Lower lobe of right lung (tissue), 2 donors: Measurements from ENCODE around the gene HORMAD2. TPM values are rescaled to one million over a fixed set of nuclear protein-coding genes. Genes with fewer than 3 reads are reported as not detected.

ENCODE experiments used
- ATAC-seq, 2 donors: fragments of 200-7000 bp; cut with Tn5 transposase; one replicate each; pipeline ENCODE4 v1.9.1; 2020 to 2022; ENCODE audit warnings: mild to moderate bottlenecking in 2 of 2, moderate library complexity in 2 of 2
- DNase-seq: peaks from one replicate; pipeline ENCODE4 v3.0.0-alpha.2; 2020
- H3K27ac ChIP-seq: fragments of 200-600 bp; one replicate; pipeline ENCODE4 v1.8.0; 2022
- H3K27me3 ChIP-seq: fragments of 200-600 bp; one replicate; pipeline ENCODE4 v1.8.0; 2022; ENCODE audit warnings: low read depth
- H3K36me3 ChIP-seq: fragments of 200-600 bp; one replicate; pipeline ENCODE4 v1.8.0; 2022; ENCODE audit warnings: mild to moderate bottlenecking
- H3K4me1 ChIP-seq: fragments of 200-600 bp; one replicate; pipeline ENCODE4 v1.8.0; 2022
- H3K4me3 ChIP-seq: fragments of 200-600 bp; one replicate; pipeline ENCODE4 v1.8.0; 2022; ENCODE audit warnings: mild to moderate bottlenecking
- H3K9me3 ChIP-seq: fragments of 200-600 bp; one replicate; pipeline ENCODE4 v1.8.0; 2022
- intact Hi-C: fragments of 100-400 bp; cut with DNase I; formaldehyde crosslinking; loops from one replicate; pipeline ENCODE4 v1.11.0; 2022
- total RNA-seq: library from RNA; stranded (reverse); fragmentation: NEBNext Ultra II Directional; extraction: Animal tissue kit (Norgen Biotek cat#: 25700); gene quantifications from one replicate; pipeline ENCODE4 v1.2.1, GENCODE V29; 2021
- TF ChIP-seq, protein P1 (sequence below): fragments of 200-600 bp; IDR thresholded peaks from one replicate; pipeline ENCODE4 v1.8.0; 2022; ENCODE audit warnings: antibody characterized with exemption, mild to moderate bottlenecking
- donor health status: DM: no; HTN: yes; CAD: no; lungs with severe emphysema.

HORMAD2 gene
- total RNA-seq, 1 donor from 2014 or later = not detected

DNA sequence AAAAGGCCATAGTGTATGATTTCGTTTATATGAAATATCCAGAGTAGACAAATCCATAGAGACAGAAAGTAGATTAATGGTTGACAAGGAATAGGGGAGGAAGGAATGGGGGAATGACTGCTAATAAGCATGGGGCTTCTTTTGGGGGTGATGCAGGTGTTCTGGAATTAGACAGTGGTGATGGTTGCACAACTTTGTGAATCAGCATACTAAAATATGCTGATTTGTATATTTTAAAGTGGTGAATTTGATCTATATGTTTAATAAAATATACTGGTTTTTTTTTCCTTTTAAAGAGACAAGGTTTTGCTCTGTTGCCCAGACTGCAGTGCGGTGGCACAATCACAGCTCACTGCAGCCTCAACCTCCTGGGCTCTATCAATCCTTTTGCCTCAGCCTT is 6.5 kb upstream of the HORMAD2 start:
- ATAC-seq = no peak
- H3K27ac ChIP-seq = no peak overlapping the region
- intact Hi-C loops = no loop called here
- H3K4me3 ChIP-seq = no peak overlapping the region
- no peaks in the 10 kb centered on the region for H3K4me1 ChIP-seq
- TF ChIP-seq, protein P1, sequence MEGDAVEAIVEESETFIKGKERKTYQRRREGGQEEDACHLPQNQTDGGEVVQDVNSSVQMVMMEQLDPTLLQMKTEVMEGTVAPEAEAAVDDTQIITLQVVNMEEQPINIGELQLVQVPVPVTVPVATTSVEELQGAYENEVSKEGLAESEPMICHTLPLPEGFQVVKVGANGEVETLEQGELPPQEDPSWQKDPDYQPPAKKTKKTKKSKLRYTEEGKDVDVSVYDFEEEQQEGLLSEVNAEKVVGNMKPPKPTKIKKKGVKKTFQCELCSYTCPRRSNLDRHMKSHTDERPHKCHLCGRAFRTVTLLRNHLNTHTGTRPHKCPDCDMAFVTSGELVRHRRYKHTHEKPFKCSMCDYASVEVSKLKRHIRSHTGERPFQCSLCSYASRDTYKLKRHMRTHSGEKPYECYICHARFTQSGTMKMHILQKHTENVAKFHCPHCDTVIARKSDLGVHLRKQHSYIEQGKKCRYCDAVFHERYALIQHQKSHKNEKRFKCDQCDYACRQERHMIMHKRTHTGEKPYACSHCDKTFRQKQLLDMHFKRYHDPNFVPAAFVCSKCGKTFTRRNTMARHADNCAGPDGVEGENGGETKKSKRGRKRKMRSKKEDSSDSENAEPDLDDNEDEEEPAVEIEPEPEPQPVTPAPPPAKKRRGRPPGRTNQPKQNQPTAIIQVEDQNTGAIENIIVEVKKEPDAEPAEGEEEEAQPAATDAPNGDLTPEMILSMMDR = no peak
- H3K27me3 ChIP-seq = no peaks in the 10 kb centered on the region
- H3K9me3 ChIP-seq = no peaks in the 10 kb centered on the region
- DNase-seq = no peak
- no peaks in the 10 kb centered on the region for H3K36me3 ChIP-seq

DNA sequence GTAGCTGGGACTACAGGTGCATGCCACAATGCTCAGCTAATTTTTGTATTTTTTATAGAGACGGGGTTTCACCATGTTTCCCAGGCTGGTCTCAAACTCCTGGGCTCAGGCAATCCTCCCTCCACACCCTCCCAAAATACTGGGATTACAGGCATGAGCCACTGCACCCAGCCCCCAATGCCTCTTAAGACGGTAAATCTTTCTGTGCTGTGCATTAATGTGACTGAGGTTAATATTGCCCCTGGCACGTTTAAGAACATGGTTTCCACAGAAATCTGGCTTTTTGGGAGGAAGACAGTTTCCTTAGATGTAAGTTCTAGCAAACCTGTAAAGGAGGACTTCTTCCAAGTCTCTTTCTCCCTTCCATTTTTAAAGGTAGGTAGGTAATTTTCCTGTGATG is 6.1 kb upstream of the HORMAD2 start:
- intact Hi-C loops = no loop called here
- TF ChIP-seq, protein P1 = no peak
- no peak overlapping the region for H3K4me3 ChIP-seq
- DNase-seq (no peak), ATAC-seq (no peak)
- no peaks in the 10 kb centered on the region for H3K4me1 ChIP-seq
- no peaks in the 10 kb centered on the region for H3K9me3 ChIP-seq
- peaks cover 2% of the 10 kb centered on the region for H3K27me3 ChIP-seq
- H3K36me3 ChIP-seq = no peaks in the 10 kb centered on the region
- H3K27ac ChIP-seq = no peak overlapping the region

DNA sequence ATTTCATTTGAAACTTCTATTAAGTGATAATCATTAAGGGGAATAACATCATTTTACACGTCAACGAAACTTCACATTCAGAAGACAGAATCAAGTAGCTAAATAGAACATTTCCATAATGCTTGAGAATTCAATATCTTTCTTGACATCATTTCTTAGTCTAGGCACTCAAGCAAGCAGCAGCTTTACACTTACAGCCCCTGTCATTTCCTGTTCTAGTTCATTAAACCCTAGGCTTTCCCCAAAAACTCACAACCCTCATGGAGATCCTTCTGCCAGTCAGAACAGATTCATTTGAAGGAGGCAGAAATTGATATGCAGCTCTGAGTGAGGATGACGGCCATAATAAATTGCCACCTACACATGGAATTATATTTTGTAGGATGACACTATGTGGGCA is 5.3 kb upstream of the HORMAD2 start:
- H3K4me3 ChIP-seq = no peak overlapping the region
- TF ChIP-seq, protein P1 = no peak
- intact Hi-C loops = no loop called here
- H3K27ac ChIP-seq = no peak overlapping the region
- no peaks in the 10 kb centered on the region for H3K9me3 ChIP-seq
- H3K27me3 ChIP-seq = peaks cover 11% of the 10 kb centered on the region
- H3K36me3 ChIP-seq = no peaks in the 10 kb centered on the region
- no peak for ATAC-seq
- H3K4me1 ChIP-seq = peaks cover under 1% of the 10 kb centered on the region
- DNase-seq = no peak

DNA sequence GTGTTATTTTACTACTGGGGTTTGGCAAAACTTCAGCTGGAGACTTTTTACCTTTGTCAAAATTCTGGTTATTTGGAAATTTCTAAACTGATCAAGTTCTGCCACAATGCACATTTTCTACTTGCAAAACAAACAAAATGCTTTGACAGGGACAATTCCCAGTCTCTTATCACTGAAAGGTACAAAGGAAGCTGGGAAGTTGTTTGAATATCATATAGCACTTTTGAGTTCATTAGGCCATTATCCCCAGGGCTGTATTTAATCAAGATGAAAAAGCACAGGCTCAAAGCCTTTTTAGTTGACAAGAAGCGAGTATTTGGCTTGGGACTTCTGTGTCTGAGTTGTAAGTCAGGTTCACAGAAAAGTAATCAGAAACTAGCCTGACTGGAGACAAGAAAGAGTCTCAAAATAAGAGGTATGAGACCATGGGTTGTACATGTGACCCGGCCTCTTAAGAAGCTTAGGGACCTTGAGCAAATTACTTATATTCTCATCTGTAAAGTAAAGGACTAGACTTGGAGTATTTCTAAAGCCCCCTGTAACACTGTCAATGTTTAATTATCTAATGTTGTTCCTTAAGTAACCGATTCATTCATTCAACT is 2.9 kb upstream of the HORMAD2 start:
- Histone ChIP-seq H3K9me3 (no peaks in the 10 kb centered on the region), H3K27me3 (peaks cover 20% of the 10 kb centered on the region), H3K36me3 (no peaks in the 10 kb centered on the region), H3K4me1 (peaks cover 4% of the 10 kb centered on the region), H3K27ac (no peak overlapping the region), H3K4me3 (no peak overlapping the region)
- no peak for ATAC-seq
- no peak for DNase-seq
- intact Hi-C loops = no loop called here
- TF ChIP-seq, protein P1 = no peak

DNA sequence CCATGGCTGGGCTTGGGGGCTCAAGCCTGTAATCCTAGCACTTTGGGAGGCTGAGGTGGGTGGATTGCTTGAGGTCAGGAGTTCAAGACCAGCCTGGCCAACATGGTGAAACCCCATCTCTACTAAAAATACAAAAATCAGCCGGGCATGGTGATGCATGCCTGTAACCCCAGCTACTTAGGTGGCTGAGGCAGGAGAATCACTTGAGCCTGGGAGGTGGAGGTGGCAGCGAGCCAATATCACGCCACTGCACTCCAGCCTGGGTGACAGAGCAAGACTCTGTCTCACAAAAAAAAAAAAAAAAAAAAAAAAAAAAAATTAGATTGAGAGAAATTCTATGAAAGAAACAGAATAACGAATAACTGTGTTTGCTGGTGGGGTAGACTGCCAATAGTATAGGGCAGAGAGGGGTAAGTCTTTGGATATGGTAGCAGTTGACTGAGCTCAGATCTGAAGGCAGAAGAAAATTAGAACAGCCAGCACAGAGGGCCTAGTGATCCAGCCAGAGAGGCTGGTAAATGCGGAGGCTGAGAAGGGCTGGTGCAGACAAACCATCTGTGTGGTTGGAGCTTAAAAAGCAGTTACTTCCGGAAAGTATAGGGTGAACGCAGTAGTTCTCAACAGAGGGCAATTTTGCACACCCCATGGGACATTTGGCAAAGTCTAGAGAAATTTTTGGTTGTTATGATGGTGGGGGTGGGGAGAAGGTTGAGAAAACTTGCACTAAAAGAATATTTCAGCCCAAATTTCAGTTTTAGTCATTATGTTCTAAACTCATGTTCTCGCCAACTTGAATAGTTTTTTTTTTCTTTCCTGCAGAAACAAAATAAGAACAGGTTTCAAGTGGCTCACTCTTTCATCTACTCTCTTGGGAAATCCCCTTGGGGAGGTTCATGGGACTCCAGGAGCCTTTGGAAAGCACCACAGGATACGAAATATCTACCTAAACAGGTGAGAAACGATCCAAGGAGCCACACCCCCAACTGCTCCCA is 1.6 kb upstream of the HORMAD2 start:
- H3K36me3 ChIP-seq = no peaks in the 10 kb centered on the region
- TF ChIP-seq, protein P1 = no peak
- no peak overlapping the region for H3K4me3 ChIP-seq
- H3K4me1 ChIP-seq = peaks cover 4% of the 10 kb centered on the region
- DNase-seq (peak; percentile 64), ATAC-seq (peak; percentile 72 to 81)
- intact Hi-C loops = no loop called here
- no peaks in the 10 kb centered on the region for H3K9me3 ChIP-seq
- no peak overlapping the region for H3K27ac ChIP-seq
- H3K27me3 ChIP-seq = peaks cover 20% of the 10 kb centered on the region
